HFFc6 (cell line): Measurements from ENCODE around the gene PPFIBP2. TPM values are rescaled to one million over a fixed set of nuclear protein-coding genes. Genes with fewer than 3 reads are reported as not detected.

Experiments
- DNase-seq: peaks from one replicate; pipeline ENCODE4 v3.0.0-alpha.2; 2018
- H3K27ac Mint-ChIP-seq: 2 replicates; pipeline ENCODE4 v1.8.0; 2020; ENCODE audit warnings: mild to moderate bottlenecking, mixed read lengths
- H3K27me3 Mint-ChIP-seq: 2 replicates; pipeline ENCODE4 v1.8.0; 2021; ENCODE audit warnings: mild to moderate bottlenecking, moderate library complexity, mixed read lengths; ENCODE audit not compliant: insufficient read depth
- H3K36me3 Mint-ChIP-seq: 2 replicates; pipeline ENCODE4 v1.8.0; 2021; ENCODE audit warnings: low read depth, mixed read lengths
- H3K4me1 Mint-ChIP-seq: 2 replicates; pipeline ENCODE4 v1.8.0; 2020; ENCODE audit warnings: low read depth, mixed read lengths
- H3K4me3 Mint-ChIP-seq: 2 replicates; pipeline ENCODE4 v1.8.0; 2020; ENCODE audit warnings: mild to moderate bottlenecking, moderate library complexity, mixed read lengths
- H3K9me3 Mint-ChIP-seq: 2 replicates; pipeline ENCODE4 v1.8.0; 2020; ENCODE audit warnings: mild to moderate bottlenecking, mixed read lengths
- total RNA-seq, 6 experiments: library from RNA; stranded (reverse); fragmentation: NEBNext Ultra II Directional; extraction: Animal tissue kit (Norgen Biotek cat#: 25700); gene quantifications; 2 replicates in 1 of 6; 3 replicates in 5 of 6; pipeline ENCODE4 v1.2.3, GENCODE V29; 2021
- TF ChIP-seq, protein P1 (sequence below): fragments of 200-600 bp; sonication (generic); IDR thresholded peaks from 2 replicates; pipeline ENCODE4 v1.5.0; 2021; ENCODE audit warnings: antibody characterized with exemption, mild to moderate bottlenecking

PPFIBP2 gene
- total RNA-seq, 6 experiments from 2014 or later, result 6.0 to 8.5 (median 7.3) TPM

DNA sequence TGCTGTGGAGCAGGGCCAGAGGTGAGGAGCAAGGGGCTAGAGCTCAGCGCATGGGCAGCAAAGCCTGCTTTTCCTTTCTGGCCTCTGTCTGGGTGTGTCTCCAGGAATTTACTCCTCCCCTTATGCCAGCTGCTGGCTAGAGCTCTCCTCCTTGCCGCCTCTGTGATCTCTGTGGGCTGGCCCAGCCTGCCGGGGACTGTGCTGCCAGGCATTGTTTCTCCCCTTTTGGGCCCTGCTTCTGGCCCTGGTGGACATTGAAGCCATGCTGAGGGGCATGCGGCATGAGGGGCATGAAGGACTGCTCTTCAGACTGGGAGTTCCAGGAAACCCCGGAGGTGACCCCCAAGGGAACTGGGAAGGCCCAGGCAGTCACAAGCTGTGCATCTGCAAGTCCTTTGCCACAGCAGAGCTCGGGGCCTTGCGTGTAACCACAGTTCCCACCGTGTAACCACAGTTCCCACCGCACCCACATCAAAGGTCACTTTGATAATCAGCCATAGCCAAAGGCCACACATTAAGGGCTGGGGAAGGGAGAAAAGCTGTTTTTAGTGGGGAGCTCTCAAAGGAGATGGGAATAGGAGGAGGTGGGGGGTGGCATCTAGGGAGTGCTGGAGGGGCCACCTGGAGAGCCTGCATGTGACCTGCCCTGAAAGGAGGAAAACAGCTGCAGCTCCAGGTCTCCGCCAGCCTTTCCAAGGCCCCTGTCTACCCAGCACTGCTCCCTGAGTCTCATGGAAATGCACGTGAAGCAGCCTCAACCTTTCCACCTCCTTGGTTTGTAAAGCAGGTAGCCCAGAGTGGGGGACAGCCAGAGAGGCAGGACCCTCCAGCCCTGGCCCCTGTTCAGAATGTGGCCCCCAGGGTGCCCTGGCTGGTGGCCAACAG is 62.3 kb downstream of the PPFIBP2 start:
- TF ChIP-seq, protein P1, sequence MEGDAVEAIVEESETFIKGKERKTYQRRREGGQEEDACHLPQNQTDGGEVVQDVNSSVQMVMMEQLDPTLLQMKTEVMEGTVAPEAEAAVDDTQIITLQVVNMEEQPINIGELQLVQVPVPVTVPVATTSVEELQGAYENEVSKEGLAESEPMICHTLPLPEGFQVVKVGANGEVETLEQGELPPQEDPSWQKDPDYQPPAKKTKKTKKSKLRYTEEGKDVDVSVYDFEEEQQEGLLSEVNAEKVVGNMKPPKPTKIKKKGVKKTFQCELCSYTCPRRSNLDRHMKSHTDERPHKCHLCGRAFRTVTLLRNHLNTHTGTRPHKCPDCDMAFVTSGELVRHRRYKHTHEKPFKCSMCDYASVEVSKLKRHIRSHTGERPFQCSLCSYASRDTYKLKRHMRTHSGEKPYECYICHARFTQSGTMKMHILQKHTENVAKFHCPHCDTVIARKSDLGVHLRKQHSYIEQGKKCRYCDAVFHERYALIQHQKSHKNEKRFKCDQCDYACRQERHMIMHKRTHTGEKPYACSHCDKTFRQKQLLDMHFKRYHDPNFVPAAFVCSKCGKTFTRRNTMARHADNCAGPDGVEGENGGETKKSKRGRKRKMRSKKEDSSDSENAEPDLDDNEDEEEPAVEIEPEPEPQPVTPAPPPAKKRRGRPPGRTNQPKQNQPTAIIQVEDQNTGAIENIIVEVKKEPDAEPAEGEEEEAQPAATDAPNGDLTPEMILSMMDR, result no peak

GRCh38 chr11:7576726-7577290 is 63.0 kb downstream of the PPFIBP2 start:
- Mint-ChIP-seq H3K4me1 (peaks cover 82% of the 10 kb centered on the region), H3K27ac (peak overlapping the region; percentile 90), H3K27me3 (no peaks in the 10 kb centered on the region), H3K36me3 (no peaks in the 10 kb centered on the region), H3K9me3 (no peaks in the 10 kb centered on the region), H3K4me3 (peak overlapping the region; percentile 87)
- DNase-seq, result no peak
- TF ChIP-seq, protein P1, result no peak

More for the DNA sequence above, 62.3 kb downstream of the PPFIBP2 start:
- no peaks in the 10 kb centered on the region for H3K9me3 Mint-ChIP-seq
- no peak for DNase-seq
- H3K27me3 Mint-ChIP-seq, result no peaks in the 10 kb centered on the region
- H3K4me3 Mint-ChIP-seq, result peak overlapping the region; percentile 87
- H3K4me1 Mint-ChIP-seq, result peaks cover 88% of the 10 kb centered on the region
- peak overlapping the region; percentile 90 for H3K27ac Mint-ChIP-seq
- no peaks in the 10 kb centered on the region for H3K36me3 Mint-ChIP-seq

- DNase-seq, result peak; percentile 53
- Mint-ChIP-seq H3K4me1 (peaks cover 80% of the 10 kb centered on the region), H3K4me3 (peak overlapping the region; percentile 87), H3K9me3 (no peaks in the 10 kb centered on the region), H3K27ac (peak overlapping the region; percentile 90), H3K36me3 (no peaks in the 10 kb centered on the region), H3K27me3 (no peaks in the 10 kb centered on the region)
- TF ChIP-seq, protein P1, result no peak
Observed at GRCh38 chr11:7577291-7578190, 63.7 kb downstream of the PPFIBP2 start.

DNA sequence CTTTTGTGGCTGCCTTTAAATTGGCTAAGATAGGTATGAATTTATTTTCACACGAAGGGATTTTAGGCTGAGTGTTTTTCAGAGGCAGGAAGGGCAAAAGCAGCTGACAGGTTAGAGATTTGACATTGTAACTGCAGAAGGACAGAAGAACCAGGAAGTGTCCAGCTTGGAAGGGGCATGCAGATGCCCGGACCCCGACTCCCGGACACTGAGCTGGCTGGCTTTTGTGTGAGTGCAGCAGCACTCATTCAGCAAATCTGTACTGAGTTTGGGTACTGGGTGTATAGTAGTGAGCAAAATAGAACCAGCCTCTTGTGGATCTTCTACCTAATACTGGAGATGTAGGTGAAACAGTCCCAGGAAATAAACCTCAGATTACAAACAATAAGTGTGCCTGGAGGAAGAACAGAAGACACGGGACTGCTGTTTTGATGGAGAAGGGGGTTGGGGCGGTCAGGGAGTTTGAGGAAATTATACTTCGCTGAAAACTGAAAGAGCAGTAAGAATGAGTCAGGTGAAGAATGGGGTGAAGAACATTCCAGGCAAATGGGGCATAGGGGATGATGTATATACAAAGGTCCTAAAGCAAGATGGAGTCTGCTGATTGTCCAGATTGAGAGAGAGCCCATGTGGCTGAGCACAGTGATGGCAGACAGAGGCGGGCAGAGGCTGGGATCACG is 64.6 kb downstream of the PPFIBP2 start:
- no peaks in the 10 kb centered on the region for H3K36me3 Mint-ChIP-seq
- no peak for DNase-seq
- H3K9me3 Mint-ChIP-seq, result no peaks in the 10 kb centered on the region
- no peaks in the 10 kb centered on the region for H3K27me3 Mint-ChIP-seq
- H3K27ac Mint-ChIP-seq, result peak overlapping the region; percentile 90
- TF ChIP-seq, protein P1, result no peak
- H3K4me3 Mint-ChIP-seq, result peak overlapping the region; percentile 87
- peaks cover 79% of the 10 kb centered on the region for H3K4me1 Mint-ChIP-seq

GRCh38 chr11:7579361-7579791 is 65.6 kb downstream of the PPFIBP2 start:
- peak overlapping the region; percentile 90 for H3K27ac Mint-ChIP-seq
- H3K4me3 Mint-ChIP-seq, result peak overlapping the region; percentile 87
- peak; percentile 53 for DNase-seq

More at GRCh38 chr11:7579361-7579791, 65.6 kb downstream of the PPFIBP2 start:
- Mint-ChIP-seq H3K4me1 (peaks cover 73% of the 10 kb centered on the region), H3K27me3 (no peaks in the 10 kb centered on the region), H3K9me3 (no peaks in the 10 kb centered on the region), H3K36me3 (no peaks in the 10 kb centered on the region)
- TF ChIP-seq, protein P1, result no peak
